HG03457 (cell line): ENCODE results near the gene PFDN2.
"Not testable (repeated sequence)": the region's sequence is repeated elsewhere in the genome, so short reads cannot be mapped to it uniquely, and the experiment has no call there.

ENCODE experiments used
- ATAC-seq: cut with Tn5 transposase; IDR thresholded peaks from one replicate; pipeline ENCODE4 v1.9.1; 2021; ENCODE audit warnings: moderate number of reproducible peaks; ENCODE audit not compliant: unreplicated experiment

PFDN2 gene

DNA sequence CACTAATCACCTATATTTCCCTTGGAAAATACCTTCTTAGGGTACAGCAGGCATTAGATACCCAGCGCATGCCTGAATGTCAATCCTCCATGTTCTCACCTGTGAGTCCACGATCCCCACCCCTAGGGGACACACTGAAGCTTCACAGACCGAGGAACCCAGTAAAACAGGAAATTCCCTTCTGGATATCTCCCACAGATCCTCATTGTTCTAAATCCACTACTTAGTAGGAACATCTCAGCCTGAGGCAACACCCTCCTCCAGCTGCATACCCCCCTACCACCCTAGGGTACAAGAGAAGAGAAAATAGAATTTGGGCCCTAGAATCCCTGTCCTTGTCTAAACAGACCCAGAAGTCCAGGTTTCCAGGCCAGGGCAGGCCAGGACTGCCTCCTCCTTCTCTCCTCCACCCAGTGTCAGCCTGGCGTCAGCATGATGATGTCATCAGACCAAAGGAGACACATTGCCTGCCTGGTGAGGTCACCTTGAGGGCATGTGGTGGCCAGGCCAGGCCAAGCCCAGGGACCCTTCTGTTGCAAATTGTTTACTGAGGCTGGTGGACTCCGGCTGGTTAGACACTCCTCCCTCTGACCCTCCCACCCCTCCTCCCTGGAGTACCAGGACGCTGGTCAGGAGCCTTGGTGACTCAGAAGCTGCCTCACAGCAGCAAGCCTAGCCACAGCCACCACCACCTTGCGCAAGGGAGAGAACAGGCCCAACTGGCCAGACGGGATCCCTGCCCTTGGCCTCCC is 34.7 kb downstream of the PFDN2 start:
- ATAC-seq, result no peak

DNA sequence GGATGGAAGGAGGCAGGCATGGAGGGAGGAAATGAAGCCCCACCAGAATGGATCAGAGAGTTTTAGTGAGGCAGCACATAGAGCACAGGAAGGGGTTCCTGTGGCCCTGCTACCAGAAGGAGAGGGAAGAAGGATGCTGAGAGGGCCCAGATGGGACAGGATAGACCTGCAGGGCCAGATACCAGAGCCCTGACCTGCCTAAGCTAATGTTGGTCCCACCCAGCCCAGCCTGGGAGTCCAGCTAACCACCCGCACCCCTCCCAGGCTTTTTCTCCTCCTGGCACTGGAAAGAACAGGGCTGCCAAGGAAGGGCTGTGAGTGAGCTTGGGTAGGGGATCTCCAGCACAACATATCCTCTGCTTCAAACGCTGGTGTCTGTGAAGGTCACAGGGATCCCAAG is 35.4 kb downstream of the PFDN2 start:
- ATAC-seq, result no peak

DNA sequence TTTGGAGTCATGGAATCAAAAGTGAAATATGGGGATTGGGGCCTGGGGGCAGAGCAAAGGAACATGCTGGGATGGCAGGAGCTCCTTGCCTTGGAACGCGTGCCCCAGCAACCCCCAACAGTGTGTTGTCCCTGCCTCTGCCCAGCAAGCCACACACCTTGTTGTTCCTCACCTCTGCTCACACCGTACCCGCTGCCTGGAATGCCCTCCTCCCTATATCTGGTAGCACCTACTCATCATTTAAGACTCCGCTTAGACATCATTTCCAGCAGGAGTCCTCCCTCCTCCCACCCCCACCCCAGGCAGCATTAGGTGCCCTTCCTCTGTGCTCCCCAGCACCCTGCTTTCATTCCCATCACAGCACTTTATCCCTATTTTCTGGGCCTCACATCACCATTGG is 36.3 kb downstream of the PFDN2 start:
- no peak for ATAC-seq

DNA sequence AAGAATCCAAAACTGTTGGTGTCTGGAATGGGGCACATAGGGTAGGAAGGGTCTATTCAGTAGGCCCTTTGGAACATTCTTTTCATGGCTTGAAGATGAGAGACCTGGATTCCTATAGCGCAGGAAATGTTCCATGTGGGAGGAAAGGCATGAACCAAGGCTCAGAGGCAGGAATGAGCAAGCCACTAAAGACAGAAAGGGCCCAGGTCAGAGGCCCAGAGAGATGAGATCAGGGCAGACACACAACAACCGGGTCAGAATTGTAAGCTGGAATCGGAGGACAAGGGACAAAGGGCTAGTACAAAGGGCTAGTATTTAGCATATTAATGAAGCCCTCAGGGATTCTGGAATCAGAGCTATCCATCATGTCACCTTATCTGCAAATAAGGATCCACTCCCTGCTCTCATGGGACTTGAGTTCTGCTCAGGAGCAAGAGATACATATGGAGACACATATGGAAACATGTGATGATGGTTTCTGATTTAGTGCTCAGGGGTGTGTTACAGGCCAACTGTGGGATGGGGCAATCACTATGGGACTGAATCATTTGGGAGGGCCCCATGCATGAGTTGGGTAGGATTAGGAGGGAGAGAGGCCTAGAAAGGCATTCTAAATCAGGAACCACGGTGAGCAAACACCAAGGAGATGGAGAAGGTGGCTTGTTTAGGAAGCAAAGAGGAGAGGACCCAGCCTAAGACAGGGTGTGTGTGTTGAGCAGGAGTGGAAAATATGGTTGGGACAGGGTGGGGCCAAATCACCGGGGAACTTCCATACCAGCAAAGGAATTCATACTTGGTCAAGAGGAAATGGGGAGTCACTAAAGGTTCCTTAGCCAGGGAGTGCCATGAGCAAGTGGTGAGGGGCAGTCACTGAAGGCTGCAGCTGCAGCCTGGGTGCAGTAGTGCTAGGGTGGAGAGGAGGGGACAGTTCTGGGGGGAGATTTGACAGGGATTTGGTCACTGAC is 37.1 kb downstream of the PFDN2 start:
- no peak for ATAC-seq

DNA sequence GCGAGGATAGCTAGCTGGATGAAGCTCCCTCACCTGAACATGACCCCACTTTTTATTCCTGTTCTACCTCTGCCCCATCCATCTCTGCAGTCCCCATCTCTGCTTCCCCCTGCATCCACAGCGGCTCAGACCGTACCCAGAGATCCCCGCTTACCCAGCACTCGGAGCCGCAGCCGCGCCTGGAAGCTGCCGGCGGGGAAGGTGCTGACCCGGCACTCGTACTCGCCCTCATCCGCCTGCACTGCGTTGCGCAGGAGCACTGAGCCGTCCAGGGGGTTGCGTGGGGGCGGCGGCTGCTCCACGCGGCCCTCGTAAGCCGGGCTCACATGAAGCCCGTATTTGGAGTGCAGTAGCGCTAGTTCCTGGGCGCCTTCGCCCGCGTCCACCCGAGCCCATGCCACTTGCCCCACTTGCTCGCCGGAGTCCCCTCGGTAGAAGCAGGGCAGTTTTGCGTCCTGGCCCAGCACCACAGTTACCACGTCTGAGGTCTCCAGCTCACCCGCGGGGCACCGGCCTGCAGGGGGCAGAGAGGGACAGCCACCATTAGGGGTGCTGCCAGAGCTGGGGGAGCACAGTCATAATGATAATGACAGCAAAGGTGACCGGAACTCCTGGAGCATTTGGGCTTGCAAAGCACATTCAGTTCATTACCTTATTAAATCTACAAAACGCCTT is 38.3 kb downstream of the PFDN2 start:
- ATAC-seq, result no peak

DNA sequence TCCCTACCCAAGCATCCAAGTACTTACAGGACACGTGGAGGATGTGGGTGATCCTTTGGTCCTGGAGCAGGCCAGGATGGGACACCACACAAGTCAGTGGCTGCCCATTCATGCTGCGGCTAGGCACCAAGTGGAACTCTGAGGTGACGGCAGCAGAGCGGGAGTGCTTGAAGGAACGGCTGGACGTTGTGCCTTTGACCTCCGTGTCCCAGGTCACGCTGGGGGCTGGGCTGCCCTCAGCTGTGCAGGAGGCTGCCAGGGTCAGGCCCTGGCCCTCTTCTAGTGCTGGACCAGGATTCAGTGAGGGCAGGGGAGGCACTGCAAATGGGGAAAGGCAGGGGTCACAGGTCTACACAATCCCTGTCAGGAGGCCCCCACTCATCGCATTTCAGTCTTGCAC is 40.4 kb downstream of the PFDN2 start:
- no peak for ATAC-seq

DNA sequence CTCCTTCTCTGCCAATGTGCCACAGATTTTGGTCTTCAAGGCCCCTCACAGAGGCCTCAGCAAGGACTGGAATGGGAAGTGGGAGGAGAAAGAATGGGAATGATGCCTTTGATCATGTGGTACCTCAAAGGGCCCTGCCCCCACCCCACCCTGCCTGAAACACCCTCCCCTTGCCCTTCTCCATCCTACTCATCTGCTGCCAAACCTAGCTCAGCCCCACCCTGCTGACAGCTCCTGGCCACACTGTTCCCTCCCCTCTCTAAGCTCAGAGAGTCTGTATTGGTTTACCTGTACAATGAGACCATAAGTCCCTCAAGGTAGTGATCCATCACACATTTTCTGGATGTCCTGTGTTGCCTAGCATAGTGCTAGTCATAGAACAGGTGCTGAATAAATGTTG is 41.4 kb downstream of the PFDN2 start:
- ATAC-seq, result no peak

DNA sequence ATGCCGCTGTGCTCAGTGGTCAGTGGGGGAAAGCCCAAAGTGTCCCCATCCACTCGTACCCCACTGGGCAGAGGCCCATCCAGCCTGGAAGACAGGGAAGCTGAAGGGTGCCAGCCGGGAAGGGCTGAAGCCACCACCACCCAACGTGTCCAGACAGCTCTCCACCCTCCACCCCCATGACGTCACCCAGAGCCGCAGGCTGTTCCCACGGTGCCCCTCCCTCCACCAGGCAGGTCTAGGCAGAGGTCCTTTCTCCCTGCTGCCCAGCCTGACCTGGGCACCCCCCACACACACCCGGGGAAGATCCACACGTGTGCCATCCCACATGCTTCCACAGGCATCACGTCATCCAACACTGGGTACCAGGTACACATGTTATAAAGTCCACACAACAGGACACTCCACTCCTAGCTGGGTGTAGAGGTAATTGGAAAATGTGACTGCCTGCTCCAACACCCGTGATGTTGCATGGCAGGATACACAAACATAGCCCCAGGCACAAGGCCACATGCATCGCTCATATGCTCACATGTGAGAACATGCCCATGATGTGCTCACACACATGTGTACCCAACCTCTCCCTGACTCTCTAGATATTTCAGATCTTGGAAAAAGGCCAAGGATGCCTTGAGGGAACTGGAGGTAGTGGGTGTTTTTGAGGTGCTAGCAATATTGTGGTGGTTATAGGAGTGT is 43.0 kb downstream of the PFDN2 start:
- ATAC-seq, result no peak

DNA sequence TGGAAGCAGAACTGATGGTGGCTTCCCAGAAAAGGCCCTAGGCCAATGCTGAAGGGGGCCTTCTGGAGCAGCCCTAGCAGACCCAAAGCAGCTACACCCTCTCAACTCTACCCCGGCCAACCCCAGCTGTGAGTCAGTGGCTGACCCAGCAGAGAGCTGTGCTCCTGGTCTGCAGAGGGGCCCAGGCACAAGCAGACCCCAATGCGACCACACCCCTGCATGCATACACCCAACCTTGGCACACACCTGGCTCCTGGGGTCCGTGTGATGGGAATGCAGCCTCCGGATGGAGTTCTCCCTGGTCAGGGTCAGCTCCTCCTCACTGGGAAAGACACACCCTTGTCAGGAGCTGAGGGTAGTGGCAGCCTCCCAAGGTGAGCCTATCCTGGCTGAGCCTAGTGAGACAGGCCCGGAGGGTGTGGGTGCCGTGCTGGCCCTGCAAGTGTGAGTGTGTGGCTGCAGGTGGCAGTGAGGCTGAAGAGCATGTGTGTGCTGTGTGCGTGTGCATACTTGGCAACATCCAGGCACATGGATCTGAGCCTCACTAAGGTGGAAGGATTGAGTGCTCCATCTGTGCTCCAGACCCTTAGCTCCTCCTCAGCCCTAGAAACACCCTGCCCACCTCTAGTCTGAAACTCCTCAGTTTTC is 44.2 kb downstream of the PFDN2 start:
- ATAC-seq, result no peak

DNA sequence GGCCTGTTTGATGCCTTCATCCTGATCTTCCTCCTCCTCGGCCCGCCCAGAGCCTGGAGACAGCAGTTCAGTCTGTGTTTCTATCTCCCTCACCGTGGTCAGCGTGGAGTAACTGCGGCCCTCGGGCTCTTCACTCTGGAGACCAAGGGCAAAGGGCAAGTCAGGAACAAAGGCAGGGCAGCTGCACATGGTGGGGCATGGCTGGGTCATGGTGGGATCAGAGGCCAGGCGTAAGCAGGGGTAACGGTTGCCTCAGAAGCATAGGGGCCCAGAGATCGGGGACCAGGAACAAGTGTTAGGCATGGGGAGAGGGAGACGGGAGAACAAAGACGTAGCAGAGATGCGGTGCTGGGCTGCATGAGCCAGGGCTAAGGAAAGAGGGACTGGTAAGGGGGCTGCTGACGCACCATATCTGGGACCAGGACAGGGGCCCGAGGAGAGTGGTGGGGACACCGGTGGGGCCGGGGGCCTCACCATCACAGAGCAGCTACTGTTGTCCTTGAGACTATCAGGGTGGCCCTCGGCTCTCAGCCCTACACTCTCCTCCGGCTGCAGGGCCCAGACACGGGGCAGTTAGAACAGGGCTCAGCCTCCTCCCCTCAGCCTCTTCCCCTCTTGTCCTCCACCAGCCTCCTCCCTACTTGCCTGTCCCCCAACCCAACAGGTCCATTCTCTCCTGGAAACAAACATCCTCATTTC is 44.9 kb downstream of the PFDN2 start:
- no peak for ATAC-seq

DNA sequence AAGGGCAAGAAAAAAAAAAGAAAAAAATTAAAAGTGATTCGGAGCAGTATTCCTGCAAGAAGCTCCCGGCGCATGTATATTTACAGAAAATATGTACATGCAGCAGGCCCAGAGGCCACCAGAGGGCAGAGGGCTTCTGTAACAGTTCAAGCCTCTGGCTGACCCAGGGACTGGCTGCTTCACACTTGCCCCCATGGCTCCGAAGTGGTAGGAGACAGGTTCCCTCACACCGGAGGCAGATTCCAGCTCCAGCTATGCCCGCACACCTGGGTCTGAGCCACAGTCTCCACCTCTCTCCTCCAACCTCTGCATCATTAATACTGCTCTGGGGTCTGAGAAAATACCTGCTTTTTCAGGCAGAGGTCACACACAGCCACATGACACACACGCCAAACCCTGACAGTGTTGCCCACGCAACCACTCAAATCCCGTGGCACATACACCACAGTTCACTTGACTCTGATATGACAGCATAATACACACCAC is 45.9 kb downstream of the PFDN2 start:
- ATAC-seq, result no peak

DNA sequence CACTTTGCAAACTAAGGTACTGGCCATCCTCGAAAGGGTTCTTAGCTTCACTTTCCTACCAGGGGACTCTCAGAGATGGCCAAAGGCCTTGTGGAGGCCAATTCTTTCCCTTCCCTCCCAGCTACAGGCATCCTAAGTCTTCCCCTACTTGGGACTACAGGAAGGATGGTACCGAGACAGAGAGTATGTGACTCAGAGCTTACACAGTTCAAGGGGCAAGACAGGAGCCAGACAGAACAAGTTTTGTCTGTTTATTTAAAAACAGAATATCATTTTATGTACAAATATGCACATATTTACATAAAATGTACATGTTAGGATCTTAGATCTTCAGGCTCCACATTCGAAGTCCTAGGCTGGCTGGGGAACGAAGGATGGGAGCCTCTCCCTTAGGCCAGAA is 47.1 kb downstream of the PFDN2 start:
- no peak for ATAC-seq

DNA sequence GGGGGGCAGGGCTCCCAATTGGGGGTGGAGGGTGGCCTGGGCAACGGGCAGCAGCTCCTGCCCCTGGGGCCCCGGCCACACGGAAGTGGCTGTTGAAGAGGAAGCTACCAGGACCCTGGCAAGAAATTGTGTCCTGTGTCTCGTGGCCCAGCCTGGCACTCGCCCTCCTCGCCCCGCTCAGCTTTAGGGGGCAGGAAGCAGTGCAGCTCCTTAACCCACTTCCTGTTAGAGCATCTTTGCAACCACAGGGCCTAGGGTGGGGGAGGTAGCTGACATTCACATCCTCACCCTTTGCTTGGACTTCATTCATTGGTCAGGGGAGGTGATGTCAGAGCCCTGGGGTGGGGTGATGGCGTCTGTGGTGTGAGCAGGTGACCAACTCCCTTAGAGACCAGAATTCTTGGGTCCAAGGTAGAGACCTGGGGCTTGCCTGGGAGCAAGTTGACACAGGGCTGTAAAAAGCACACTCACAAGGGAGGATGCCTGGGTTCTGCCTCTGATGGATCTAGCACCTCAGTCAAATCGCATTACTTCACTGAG is 48.0 kb downstream of the PFDN2 start, which contains the start of gene ARHGAP30:
Gene ARHGAP30 (minus strand): TSS at position 161 of the 540 bp plus-strand sequence. CDS start 267 bp downstream, outside the sequence.
- peak; percentile 58 for ATAC-seq

DNA sequence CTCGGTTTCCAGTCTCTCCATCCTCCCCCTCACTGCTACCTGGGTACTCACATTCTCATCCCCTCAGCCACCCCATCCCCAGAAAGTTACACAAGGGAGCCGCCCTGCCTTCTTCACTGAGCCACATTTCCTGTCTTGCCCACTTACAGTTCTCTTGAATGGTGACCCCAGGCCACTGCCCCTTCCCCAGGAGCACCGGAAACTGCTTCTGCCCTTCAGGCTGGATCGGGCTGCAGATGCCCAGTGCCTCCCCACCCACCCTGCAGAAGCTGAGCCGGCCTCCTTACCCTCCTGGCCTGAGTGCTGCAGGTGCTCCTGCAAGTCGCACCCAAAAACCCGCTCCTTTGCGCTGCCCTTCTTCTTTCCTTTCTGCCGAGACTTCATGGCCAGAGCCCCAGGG is 48.6 kb downstream of the PFDN2 start:
- ATAC-seq, result peak; percentile 3

DNA sequence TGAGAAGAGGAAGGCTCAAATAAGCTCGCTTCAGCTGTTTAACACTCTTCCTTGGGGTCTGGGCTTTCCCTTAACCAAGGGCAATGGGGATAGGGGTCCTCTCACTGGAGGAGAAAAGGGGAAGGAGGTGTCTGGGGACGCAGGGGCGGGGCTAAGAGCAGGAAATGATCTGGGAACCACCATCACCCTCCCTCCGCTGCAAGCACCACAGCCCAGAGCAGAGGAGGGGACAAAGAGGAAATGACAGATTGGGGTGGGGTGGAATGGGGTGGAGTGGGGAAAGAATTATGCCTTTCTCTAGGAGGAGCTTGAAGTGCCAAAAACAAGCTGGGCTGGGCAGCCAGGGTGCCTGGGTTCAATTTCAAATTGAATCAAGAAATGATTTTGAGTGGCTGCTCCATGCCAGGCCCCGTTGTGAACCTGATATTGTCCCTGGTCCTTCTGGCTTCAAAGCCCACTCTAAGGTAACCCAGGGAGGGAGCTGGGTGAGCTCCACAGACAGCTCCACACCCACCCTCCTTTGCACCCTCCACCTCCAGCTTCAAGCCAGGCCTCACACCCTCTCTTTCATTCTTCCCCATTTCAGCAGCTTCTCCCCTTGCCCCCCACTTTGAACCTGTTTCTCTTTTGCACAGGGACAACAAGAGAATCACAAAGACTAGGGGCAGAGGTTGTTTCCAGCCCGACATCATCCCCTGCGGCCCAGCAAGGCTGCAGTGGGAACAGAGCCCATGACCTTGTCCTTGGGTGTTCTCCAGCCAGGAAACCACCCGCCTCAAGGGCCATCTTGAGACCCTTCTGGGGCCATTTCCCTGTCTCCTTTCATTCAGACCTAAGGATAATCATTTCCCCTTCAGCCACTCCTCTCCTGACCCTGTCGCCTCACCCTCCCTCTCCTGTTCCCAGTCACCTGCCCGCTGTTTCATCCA is 49.3 kb downstream of the PFDN2 start:
- peak; percentile 31 for ATAC-seq

DNA sequence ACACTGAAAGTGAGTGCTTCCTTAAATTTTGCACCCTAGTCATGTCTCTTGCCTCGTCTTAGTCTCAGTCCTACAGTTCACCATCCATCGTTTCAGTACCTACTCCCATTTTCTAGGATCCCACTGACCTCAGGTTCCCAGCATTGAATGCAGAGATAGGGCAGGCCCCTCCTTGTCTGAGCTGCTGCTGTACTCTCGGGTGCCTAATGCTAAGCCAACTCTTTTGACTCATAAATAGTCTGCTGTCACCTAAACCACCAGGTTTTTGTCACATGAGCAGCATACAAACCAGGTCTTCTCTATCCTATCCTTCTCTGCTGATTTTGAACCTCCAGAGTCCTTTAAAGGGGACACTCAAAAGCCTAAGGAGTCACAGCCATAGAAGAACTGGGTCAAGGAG is 51.1 kb downstream of the PFDN2 start:
- no peak for ATAC-seq

DNA sequence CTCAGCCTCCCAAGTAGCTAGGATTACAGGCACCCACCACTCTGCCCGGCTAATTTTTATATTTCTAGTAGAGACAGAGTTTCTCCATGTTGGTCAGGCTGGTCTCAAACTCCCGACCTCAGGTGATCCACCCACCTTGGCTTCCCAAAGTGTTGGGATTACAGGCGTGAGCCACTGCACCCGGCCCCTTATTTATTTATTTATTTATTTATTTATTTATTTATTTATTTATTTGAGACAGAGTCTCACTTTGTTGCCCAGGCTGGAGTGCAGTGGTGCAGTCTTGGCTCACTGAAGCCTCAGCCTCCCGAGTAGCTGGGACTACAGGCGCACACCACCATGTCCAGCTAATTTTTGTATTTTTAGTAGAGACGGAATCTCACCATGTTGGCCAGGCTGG is 52.2 kb downstream of the PFDN2 start:
- ATAC-seq, result not testable (repeated sequence)

DNA sequence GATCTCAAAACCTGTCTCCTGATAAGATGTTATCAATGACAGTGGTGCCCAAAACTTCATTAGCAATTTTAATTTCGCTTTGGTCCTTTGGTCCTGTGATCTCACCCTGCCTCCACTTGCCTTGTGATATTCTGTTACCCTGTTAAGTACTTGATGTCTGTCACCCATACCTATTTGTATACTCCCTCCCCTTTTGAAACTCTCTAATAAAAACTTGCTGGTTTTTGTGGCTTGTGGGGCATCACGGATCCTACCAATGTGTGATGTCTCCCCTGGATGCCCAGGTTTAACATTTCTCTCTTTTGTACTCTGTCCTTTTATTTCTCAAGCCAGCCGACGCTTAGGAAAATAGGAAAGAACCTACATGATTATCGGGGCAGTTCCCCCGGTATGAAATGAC is 53.9 kb downstream of the PFDN2 start:
- ATAC-seq, result not testable (repeated sequence)
